Right lobe of liver (tissue), 6 donors: ENCODE measurements around the gene NCMAP. TPM values are rescaled to one million over a fixed set of nuclear protein-coding genes. Genes with fewer than 3 reads are reported as not detected.
A peak's percentile ranks its signal among the peaks of the same experiment; 100 is the strongest.

ENCODE experiments used
- ATAC-seq, 4 donors: fragments of 200-7000 bp; cut with Tn5 transposase; one replicate each; pipeline ENCODE4 v1.9.1; 2020; ENCODE audit warnings: mild to moderate bottlenecking in 4 of 4, moderate library complexity in 4 of 4
- DNase-seq, 3 donors: peaks; one replicate each; pipeline ENCODE4 v3.0.0-alpha.2; 2020
- H3K27ac ChIP-seq, 3 donors: fragments of 200-600 bp; one replicate each; pipeline ENCODE4 v1.8.0; 2022
- H3K27me3 ChIP-seq, 2 donors: fragments of 200-600 bp; one replicate each; pipeline ENCODE4 v1.8.0; 2022
- H3K36me3 ChIP-seq, 4 donors: fragments of 200-600 bp; sonication (generic) in 1 of 4; one replicate each; pipeline versions ENCODE4 v1.5.1 to v1.8.0; 2017 to 2022; ENCODE audit warnings: control low read depth in 1 of 4
- H3K4me1 ChIP-seq, 4 donors: fragments of 200-600 bp; sonication (generic) in 1 of 4; one replicate each; pipeline versions ENCODE4 v1.5.1 to v1.8.0; 2017 to 2022; ENCODE audit warnings: control low read depth in 1 of 4
- H3K4me3 ChIP-seq, 3 donors: fragments of 200-600 bp; one replicate each; pipeline ENCODE4 v1.8.0; 2022
- H3K9me3 ChIP-seq, 4 donors: fragments of 200-600 bp; sonication (generic) in 1 of 4; one replicate each; pipeline versions ENCODE4 v1.5.1 to v1.8.0; 2017 to 2022; ENCODE audit warnings: control low read depth in 1 of 4
- CTCF ChIP-seq, 4 donors: fragments of 200-600 bp in 3 of 4; fragments of 450-650 bp in 1 of 4; IDR thresholded peaks; one replicate each; pipeline versions ENCODE4 v1.5.1 to v1.8.0; 2016 to 2022; ENCODE audit warnings: antibody characterized with exemption in 4 of 4, mild to moderate bottlenecking in 2 of 4
- POLR2A ChIP-seq: fragments of 450-650 bp; IDR thresholded peaks from one replicate; pipeline ENCODE4 v1.6.1; 2017; ENCODE audit warnings: antibody characterized with exemption, mild to moderate bottlenecking
- WGBS: methylation state at CpG from one replicate; pipeline ENCODE4 v1.1.6; 2018; ENCODE audit warnings: low coverage, low lambda C conversion rate; ENCODE audit not compliant: insufficient coverage; ENCODE audit errors: missing lambda C conversion rate; 5-methylcytosine and 5-hydroxymethylcytosine counted together
- intact Hi-C, 2 donors: fragments of 100-400 bp; cut with DNase I; formaldehyde crosslinking; loops; one replicate each; pipeline versions ENCODE4 v1.11.2 to v1.14.1; 2022
- total RNA-seq, 6 experiments: library from RNA; depleted of rRNA in 2 of 6; stranded (reverse); fragments of >200 nt in 2 of 6; fragmentation: NEBNext Ultra II Directional in 3 of 6; extraction: Animal tissue kit (Norgen Biotek cat#: 25700) in 3 of 6; gene quantifications; one replicate each; pipeline versions ENCODE4 v1.1.0 to v1.2.4, GENCODE V29; 2016 to 2023
- donor health status: DM: no; HTN: yes; CAD: no.
- donor health status: DM: no; HTN: no; CAD: no.
- donor health status: DM: no; HTN: no; CAD: no.
- donor health status: DM: no; HTN: yes; CAD: no.
- donor health status: DM: no; HTN: yes; CAD: no.

The NCMAP gene
- total RNA-seq, 6 experiments from 2014 or later, result 0.81 to 2.6 (median 0.99) TPM

GRCh38 chr1:24586119-24586518 is 30.2 kb downstream of the NCMAP start:
- H3K36me3 ChIP-seq, result no peaks in the 10 kb centered on the region
- TF ChIP-seq POLR2A (no peak), CTCF (IDR thresholded peaks at IDR 0.05) (no peak)
- no peak overlapping the region for H3K4me3 ChIP-seq
- H3K27me3 ChIP-seq, result no peaks in the 10 kb centered on the region
- ATAC-seq, result no peak
- 92% methylated on average over 2 of the region's 10 CpGs for WGBS
- no peaks in the 10 kb centered on the region for H3K9me3 ChIP-seq
- no peak for DNase-seq
- H3K4me1 ChIP-seq, result peaks cover 0 to 7% (median 3%) of the 10 kb centered on the region in 4 donors
- intact Hi-C loops, result no loop called here
- no peak overlapping the region for H3K27ac ChIP-seq

GRCh38 chr1:24586970-24587820 is 31.3 kb downstream of the NCMAP start:
- DNase-seq (no peak), ATAC-seq (peak; percentile 93 to 97 (median 94))
- Histone ChIP-seq H3K27me3 (no peaks in the 10 kb centered on the region), H3K27ac (no peak overlapping the region), H3K4me3 (no peak overlapping the region), H3K36me3 (no peaks in the 10 kb centered on the region), H3K9me3 (no peaks in the 10 kb centered on the region), H3K4me1 (peaks cover 0 to 6% (median 2%) of the 10 kb centered on the region in 4 donors)
- TF ChIP-seq POLR2A (no peak), CTCF (IDR thresholded peaks at IDR 0.05) (peak; percentile 74 to 83 (median 79))
- intact Hi-C loops, result no loop called here
- 24% methylated on average over 9 of the region's 9 CpGs for WGBS

GRCh38 chr1:24588573-24588972 is 32.7 kb downstream of the NCMAP start:
- WGBS, result 37% methylated on average over 4 of the region's 5 CpGs
- Histone ChIP-seq H3K4me3 (no peak overlapping the region), H3K27me3 (no peaks in the 10 kb centered on the region), H3K9me3 (no peaks in the 10 kb centered on the region), H3K36me3 (no peaks in the 10 kb centered on the region), H3K27ac (no peak overlapping the region), H3K4me1 (peaks cover 0 to 6% (median 2%) of the 10 kb centered on the region in 4 donors)
- TF ChIP-seq CTCF (IDR thresholded peaks at IDR 0.05) (no peak), POLR2A (no peak)
- DNase-seq, result no peak
- intact Hi-C loops, result no loop called here
- no peak for ATAC-seq

- DNase-seq (no peak), ATAC-seq (no peak)
- 40% methylated on average over 1 of the region's 3 CpGs for WGBS
- Histone ChIP-seq H3K36me3 (no peaks in the 10 kb centered on the region), H3K4me3 (no peak overlapping the region), H3K4me1 (peaks cover 0 to 6% (median 2%) of the 10 kb centered on the region in 4 donors), H3K27me3 (no peaks in the 10 kb centered on the region), H3K9me3 (no peaks in the 10 kb centered on the region), H3K27ac (no peak overlapping the region)
- TF ChIP-seq CTCF (IDR thresholded peaks at IDR 0.05), result no peak
- no peak for TF ChIP-seq POLR2A
- intact Hi-C loops, result no loop called here
These were observed 33.3 kb downstream of the NCMAP start for GRCh38 chr1:24589200-24589599.
